ENCODE data around the gene MMD.

- no peak for TF ChIP-seq NR2C2 (CRISPR knock-in tag; IDR thresholded peaks at IDR 0.05)
- no peak for TF ChIP-seq CTCF (IDR thresholded peaks at IDR 0.05)
- TF ChIP-seq, protein P1, sequence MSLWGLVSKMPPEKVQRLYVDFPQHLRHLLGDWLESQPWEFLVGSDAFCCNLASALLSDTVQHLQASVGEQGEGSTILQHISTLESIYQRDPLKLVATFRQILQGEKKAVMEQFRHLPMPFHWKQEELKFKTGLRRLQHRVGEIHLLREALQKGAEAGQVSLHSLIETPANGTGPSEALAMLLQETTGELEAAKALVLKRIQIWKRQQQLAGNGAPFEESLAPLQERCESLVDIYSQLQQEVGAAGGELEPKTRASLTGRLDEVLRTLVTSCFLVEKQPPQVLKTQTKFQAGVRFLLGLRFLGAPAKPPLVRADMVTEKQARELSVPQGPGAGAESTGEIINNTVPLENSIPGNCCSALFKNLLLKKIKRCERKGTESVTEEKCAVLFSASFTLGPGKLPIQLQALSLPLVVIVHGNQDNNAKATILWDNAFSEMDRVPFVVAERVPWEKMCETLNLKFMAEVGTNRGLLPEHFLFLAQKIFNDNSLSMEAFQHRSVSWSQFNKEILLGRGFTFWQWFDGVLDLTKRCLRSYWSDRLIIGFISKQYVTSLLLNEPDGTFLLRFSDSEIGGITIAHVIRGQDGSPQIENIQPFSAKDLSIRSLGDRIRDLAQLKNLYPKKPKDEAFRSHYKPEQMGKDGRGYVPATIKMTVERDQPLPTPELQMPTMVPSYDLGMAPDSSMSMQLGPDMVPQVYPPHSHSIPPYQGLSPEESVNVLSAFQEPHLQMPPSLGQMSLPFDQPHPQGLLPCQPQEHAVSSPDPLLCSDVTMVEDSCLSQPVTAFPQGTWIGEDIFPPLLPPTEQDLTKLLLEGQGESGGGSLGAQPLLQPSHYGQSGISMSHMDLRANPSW (CRISPR knock-in tag; conservative IDR thresholded peaks at IDR 0.05; ENCODE audit: low read depth): no peak
- TF ChIP-seq IRF2 (CRISPR knock-in tag; IDR thresholded peaks at IDR 0.05; ENCODE audit: borderline replicate concordance, low read depth): no peak
Observed at GRCh38 chr17:55454906-55455474, 33.4 kb upstream of the MMD start.
